ENCODE results near the gene PARP16. TPM values are rescaled to one million over a fixed set of nuclear protein-coding genes. Genes with fewer than 3 reads are reported as not detected.

The PARP16 gene
- total and polyA plus RNA-seq, 8 donors: 3.1 to 7.5 (median 5.5) TPM

DNA sequence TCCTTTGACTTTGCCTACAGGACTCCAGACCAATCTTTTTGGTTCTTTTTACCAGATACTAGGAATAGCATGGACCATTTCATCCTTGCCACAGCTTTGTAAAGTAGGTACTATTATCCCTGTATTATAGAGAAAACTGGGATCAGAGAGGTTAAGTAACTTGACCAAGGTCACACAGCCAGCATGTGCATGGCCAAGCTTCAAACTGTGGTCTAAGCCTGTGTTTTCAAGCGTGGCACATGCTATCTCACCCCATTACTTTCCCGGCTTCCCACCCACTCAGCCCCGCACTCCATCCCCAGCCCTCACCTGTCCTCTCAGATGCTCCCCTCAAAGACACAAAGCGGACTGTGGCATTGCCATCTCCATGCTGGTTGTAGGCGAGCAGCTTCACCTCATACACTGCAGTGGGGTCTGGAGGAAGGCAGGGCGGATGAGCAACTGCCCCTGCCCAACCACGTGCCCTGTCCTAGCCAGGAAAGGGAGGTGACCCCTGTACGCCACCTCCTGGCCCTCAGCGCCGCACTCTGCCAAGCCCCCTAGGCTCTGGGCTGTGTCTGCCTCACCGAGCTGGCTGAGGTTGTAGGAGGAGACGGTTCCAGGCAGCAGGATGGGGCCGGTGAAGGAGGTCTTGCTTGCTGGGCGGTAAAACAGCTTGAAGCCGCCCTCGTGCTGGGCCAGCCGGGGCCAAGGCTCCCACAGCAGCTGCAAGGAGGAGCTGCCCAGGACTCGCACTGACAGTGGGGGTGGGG, 43.5 kb upstream of the PARP16 start:
- no peak for FAIRE-seq
- H3K9me3 ChIP-seq: no peaks in the 10 kb centered on the region
- no peak overlapping the region for H3K4me3 ChIP-seq
- no peaks in the 10 kb centered on the region for H3K36me3 ChIP-seq
- intact Hi-C loops (cut with DNase I): no loop called here
- ATAC-seq: no peak
- no peak overlapping the region for H3K27ac ChIP-seq
- no peak for DNase-seq
- no peaks in the 10 kb centered on the region for H3K4me1 ChIP-seq
- TF ChIP-seq, protein P1, sequence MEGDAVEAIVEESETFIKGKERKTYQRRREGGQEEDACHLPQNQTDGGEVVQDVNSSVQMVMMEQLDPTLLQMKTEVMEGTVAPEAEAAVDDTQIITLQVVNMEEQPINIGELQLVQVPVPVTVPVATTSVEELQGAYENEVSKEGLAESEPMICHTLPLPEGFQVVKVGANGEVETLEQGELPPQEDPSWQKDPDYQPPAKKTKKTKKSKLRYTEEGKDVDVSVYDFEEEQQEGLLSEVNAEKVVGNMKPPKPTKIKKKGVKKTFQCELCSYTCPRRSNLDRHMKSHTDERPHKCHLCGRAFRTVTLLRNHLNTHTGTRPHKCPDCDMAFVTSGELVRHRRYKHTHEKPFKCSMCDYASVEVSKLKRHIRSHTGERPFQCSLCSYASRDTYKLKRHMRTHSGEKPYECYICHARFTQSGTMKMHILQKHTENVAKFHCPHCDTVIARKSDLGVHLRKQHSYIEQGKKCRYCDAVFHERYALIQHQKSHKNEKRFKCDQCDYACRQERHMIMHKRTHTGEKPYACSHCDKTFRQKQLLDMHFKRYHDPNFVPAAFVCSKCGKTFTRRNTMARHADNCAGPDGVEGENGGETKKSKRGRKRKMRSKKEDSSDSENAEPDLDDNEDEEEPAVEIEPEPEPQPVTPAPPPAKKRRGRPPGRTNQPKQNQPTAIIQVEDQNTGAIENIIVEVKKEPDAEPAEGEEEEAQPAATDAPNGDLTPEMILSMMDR (IDR thresholded peaks at IDR 0.05): no peak
- H3K27me3 ChIP-seq: no peaks in the 10 kb centered on the region
- 85 to 90% methylated on average over 18 of the region's 18 CpGs for WGBS, 2 donors

DNA sequence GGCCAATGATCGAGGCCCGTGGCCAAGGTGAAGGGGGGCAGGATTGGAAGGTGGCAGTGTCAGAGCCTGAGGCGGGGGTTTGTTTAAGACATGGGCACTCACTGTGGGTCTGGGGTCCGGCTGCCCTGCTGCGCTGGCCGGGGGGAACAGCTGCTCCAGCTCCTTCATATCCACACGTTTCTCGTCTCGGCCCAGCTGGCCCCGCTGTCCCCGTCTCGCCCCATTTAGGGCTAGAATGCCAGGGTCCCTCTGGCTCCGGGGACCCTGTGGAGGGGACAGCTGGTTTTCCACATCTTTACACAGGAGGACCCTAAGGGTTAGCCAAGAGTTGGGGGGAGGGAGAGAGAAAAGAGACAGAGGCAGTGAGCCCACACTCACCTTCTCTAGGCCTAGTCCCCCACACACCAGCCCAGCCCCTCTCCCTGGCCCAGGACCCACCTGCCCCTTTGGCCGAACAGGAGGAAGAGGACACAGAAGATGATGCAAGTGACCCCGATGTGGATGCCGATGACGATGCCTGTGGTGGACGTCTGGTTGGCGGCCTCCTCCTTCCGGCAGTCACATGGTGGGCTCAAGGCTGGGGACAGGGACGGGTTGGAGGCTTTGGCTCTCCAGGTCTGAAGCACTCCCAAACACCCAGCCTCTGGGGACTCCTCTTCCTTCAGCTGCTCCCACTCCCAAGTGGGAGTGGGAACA, 42.8 kb upstream of the PARP16 start:
- no peaks in the 10 kb centered on the region for H3K36me3 ChIP-seq
- intact Hi-C loops (cut with DNase I): no loop called here
- H3K4me1 ChIP-seq: no peaks in the 10 kb centered on the region
- ATAC-seq: no peak
- DNase-seq: no peak
- H3K27me3 ChIP-seq: no peaks in the 10 kb centered on the region
- no peaks in the 10 kb centered on the region for H3K9me3 ChIP-seq
- WGBS, 2 donors: 91 to 92% methylated on average over 21 of the region's 21 CpGs
- H3K27ac ChIP-seq: no peak overlapping the region
- FAIRE-seq: no peak
- no peak overlapping the region for H3K4me3 ChIP-seq
- TF ChIP-seq, protein P1 (IDR thresholded peaks at IDR 0.05): no peak

DNA sequence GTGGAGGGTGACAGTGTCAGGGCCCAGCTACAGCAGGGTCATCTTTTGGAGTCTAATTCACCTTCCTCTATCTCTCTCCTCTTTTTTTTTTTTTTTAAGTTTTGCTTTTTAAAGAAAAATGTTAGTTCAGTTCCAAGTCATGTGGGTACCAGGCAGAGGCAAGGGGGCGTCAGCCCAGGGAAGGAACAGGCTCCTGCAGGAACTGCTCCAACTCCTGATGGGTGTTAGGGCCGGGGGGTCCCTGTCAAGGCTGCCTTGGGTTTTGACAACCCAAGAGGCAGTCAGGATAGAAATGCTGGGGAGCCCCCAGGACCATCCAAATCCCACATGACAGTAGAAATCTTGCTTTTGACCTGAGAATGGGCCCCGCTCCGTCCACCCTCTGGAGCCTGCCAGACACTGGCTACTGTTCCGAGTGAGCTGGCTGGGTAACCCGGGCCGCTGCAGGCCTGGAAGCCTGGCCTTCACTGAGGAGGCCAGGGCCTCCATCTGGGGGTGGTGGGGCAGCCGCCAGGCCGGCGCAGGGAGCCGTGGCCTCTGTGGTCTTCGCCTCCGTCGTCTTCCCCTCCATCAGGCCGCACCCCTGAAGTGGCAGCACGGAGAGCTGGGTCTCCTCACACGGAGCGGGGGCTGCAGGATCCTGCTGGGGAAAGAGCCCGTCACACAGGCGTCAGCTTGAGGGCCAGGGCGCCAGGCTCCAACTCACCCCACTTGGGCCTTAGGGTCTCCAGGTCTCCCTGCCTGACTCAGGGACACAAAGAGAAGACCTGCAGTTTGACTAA, 42.0 kb upstream of the PARP16 start:
- TF ChIP-seq, protein P1 (IDR thresholded peaks at IDR 0.05): no peak
- DNase-seq: no peak

DNA sequence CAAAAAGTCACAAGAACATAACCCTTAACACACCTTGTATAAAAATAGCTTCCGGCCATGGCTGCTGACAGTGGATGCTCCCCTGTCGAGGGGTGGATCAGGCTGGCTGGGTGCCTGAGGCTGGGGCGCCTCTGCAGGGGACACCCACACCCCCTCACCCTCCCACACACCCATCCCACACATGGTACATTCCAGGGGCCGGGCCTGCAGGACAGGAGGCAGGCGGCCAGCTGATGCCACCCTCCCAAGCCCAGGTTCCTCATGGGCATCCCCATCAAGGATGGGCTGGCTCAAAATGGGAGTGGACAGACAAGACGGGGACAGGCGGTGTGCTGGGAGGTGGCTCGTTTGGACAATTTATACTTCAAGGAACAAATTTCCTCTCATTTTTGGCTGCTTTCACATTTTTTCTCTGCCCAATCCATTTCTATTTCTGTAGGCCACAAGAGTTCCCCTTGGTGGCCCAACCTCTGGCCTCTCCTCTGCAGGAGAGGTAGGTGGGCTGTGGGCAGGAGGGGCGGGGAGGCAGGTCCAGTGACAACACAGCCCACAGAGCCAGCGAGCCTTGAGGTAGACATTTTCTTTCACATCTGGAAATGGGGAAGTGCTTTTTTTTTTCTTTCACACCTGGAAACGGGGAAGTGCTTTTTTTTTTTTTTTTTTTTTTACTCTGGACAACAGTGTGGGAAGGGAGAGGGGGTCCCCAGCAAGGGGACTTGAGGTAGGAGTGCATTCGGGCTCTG, 41.1 kb upstream of the PARP16 start:
- no peak for ATAC-seq
- H3K36me3 ChIP-seq: no peaks in the 10 kb centered on the region
- no peak for DNase-seq
- no peak for FAIRE-seq
- no peaks in the 10 kb centered on the region for H3K4me1 ChIP-seq
- H3K9me3 ChIP-seq: no peaks in the 10 kb centered on the region
- TF ChIP-seq, protein P1 (IDR thresholded peaks at IDR 0.05): no peak
- no peak overlapping the region for H3K4me3 ChIP-seq
- no peaks in the 10 kb centered on the region for H3K27me3 ChIP-seq
- H3K27ac ChIP-seq: no peak overlapping the region
- 78 to 81% methylated on average over 10 to 12 of the region's 12 CpGs for WGBS, 2 donors
- intact Hi-C loops (cut with DNase I): no loop called here

More for the DNA sequence above, 42.0 kb upstream of the PARP16 start:
- no peak for FAIRE-seq
- 85 to 89% methylated on average over 21 of the region's 21 CpGs for WGBS, 2 donors
- Histone ChIP-seq H3K4me3 (no peak overlapping the region), H3K9me3 (no peaks in the 10 kb centered on the region), H3K27ac (no peak overlapping the region), H3K4me1 (no peaks in the 10 kb centered on the region), H3K27me3 (no peaks in the 10 kb centered on the region), H3K36me3 (no peaks in the 10 kb centered on the region)
- intact Hi-C loops (cut with DNase I): no loop called here
- ATAC-seq: no peak

Measured in pancreas (tissue), 10 donors.